B cell (primary cell): Measurements from ENCODE around the gene PIH1D1. TPM values are rescaled to one million over a fixed set of nuclear protein-coding genes. Genes with fewer than 3 reads are reported as not detected.

Experiments used
- ATAC-seq: fragments of 200-7000 bp; cut with Tn5 transposase; one replicate; pipeline ENCODE4 v1.10.0; 2021; ENCODE audit warnings: low read depth, mild to moderate bottlenecking, moderate number of reproducible peaks, moderate library complexity
- CTCF ChIA-PET: fragments of 350-600 bp; sonication (Branson Sonifier 250); formaldehyde crosslinking; loops from one replicate; lab custom pipeline; 2021; ENCODE audit warnings: antibody characterized with exemption, inconsistent platforms; lab: Charles Lee
- POLR2A ChIA-PET: fragments of 350-600 bp; sonication (Branson Sonifier 250); formaldehyde crosslinking; loops from one replicate; lab custom pipeline; 2021; ENCODE audit warnings: antibody characterized with exemption; lab: Charles Lee
- DNase-seq: peaks from one replicate; pipeline ENCODE4 v3.0.0; 2013
- H2AFZ ChIP-seq: 2 replicates; pipeline ENCODE4 v1.6.1; 2012; ENCODE audit warnings: mild to moderate bottlenecking, low read depth, low read length; ENCODE audit not compliant: insufficient read depth, poor library complexity, severe bottlenecking
- H3K27ac ChIP-seq, 2 donors: 1 replicate in 1 of 2; 2 replicates in 1 of 2; pipeline ENCODE4 v1.5.1; 2012 to 2013; ENCODE audit warnings: low read length in 2 of 2, mild to moderate bottlenecking in 2 of 2, moderate library complexity in 1 of 2
- H3K27me3 ChIP-seq, 4 experiments: fragments of 200-600 bp in 1 of 4; sonication (generic) in 1 of 4; replicated peaks in 1 of 4; 1 replicate in 2 of 4; 2 replicates in 2 of 4; pipeline versions ENCODE4 v1.6.1 to v1.7.0; 2013 to 2016; ENCODE audit warnings: low read length in 3 of 4, mild to moderate bottlenecking in 2 of 4, mixed read lengths in 1 of 4, moderate library complexity in 1 of 4; ENCODE audit not compliant: insufficient read depth in 4 of 4, control insufficient read depth in 3 of 4; ENCODE audit errors: control extremely low read depth in 1 of 4
- H3K36me3 ChIP-seq, 2 experiments: replicated peaks in 1 of 2; 1 replicate in 1 of 2; 2 replicates in 1 of 2; pipeline versions ENCODE4 v1.6.1 to v1.7.1; 2013; ENCODE audit warnings: low read length in 1 of 2; ENCODE audit not compliant: insufficient read depth in 2 of 2, control insufficient read depth in 1 of 2; ENCODE audit errors: control extremely low read depth in 1 of 2, extremely low read depth in 1 of 2
- H3K4me1 ChIP-seq, 2 donors: fragments of 200-600 bp in 1 of 2; sonication (generic) in 1 of 2; 1 replicate in 1 of 2; 2 replicates in 1 of 2; pipeline versions ENCODE4 v1.5.1 to v1.6.1; 2013 to 2017; ENCODE audit warnings: low read length in 2 of 2; ENCODE audit not compliant: control insufficient read depth in 2 of 2, insufficient read depth in 2 of 2
- H3K4me2 ChIP-seq: replicated peaks from 2 replicates; pipeline ENCODE3; 2012; ENCODE audit warnings: mild to moderate bottlenecking, low read depth, low read length; ENCODE audit not compliant: poor library complexity, severe bottlenecking
- H3K4me3 ChIP-seq, 5 experiments: fragments of 200-600 bp in 1 of 5; sonication (generic) in 1 of 5; 1 replicate in 3 of 5; 2 replicates in 2 of 5; pipeline versions ENCODE4 v1.5.1 to v1.7.0; 2011 to 2016; ENCODE audit warnings: low read length in 4 of 5, mild to moderate bottlenecking in 4 of 5, low read depth in 2 of 5, control low read depth in 1 of 5, moderate library complexity in 1 of 5; ENCODE audit not compliant: insufficient read depth in 1 of 5; ENCODE audit errors: control extremely low read depth in 1 of 5, extremely low read depth in 1 of 5
- H3K79me2 ChIP-seq: fragments of 200-600 bp; sonication (generic); one replicate; pipeline ENCODE4 v1.6.0; 2016; ENCODE audit warnings: low read length; ENCODE audit not compliant: control insufficient read depth, insufficient read depth
- H3K9ac ChIP-seq: fragments of 200-600 bp; sonication (generic); 2 replicates; pipeline ENCODE4 v1.6.1; 2017; ENCODE audit warnings: mild to moderate bottlenecking, low read length, moderate library complexity
- H3K9me3 ChIP-seq, 3 donors: one replicate each; pipeline versions ENCODE4 v1.6.1 to v1.7.1; 2013; ENCODE audit warnings: low read length in 2 of 3; ENCODE audit not compliant: control insufficient read depth in 2 of 3, insufficient read depth in 1 of 3; ENCODE audit errors: control extremely low read depth in 1 of 3
- H4K20me1 ChIP-seq: 2 replicates; pipeline ENCODE4 v1.6.0; 2012; ENCODE audit warnings: mild to moderate bottlenecking, low read length; ENCODE audit not compliant: insufficient read depth, control insufficient read depth, poor library complexity, severe bottlenecking
- H3K27ac Mint-ChIP-seq: one replicate; pipeline ENCODE4 v1.8.0; 2021; ENCODE audit warnings: mixed read lengths
- H3K27me3 Mint-ChIP-seq: one replicate; pipeline ENCODE4 v1.8.0; 2021; ENCODE audit warnings: mixed read lengths
- H3K4me1 Mint-ChIP-seq: one replicate; pipeline ENCODE4 v1.8.0; 2021; ENCODE audit warnings: mixed read lengths
- H3K4me3 Mint-ChIP-seq: one replicate; pipeline ENCODE4 v1.8.0; 2021; ENCODE audit warnings: mixed read lengths
- H3K9me3 Mint-ChIP-seq: one replicate; pipeline ENCODE4 v1.8.0; 2022; ENCODE audit warnings: mixed read lengths; ENCODE audit not compliant: insufficient read depth
- CTCF ChIP-seq: fragments of 200-600 bp; IDR thresholded peaks from one replicate; pipeline ENCODE4 v1.8.0; 2022; ENCODE audit warnings: antibody characterized with exemption, mild to moderate bottlenecking
- EZH2 ChIP-seq: IDR thresholded peaks from 2 replicates; pipeline ENCODE4 v1.6.1; 2012; ENCODE audit warnings: borderline replicate concordance, low read depth, mild to moderate bottlenecking, moderate library complexity, low read length; ENCODE audit not compliant: insufficient read depth, poor library complexity, severe bottlenecking
- WGBS: methylation state at CpG from one replicate; pipeline ENCODE4 v1.1.5; 2013; ENCODE audit warnings: missing lambda C conversion rate; ENCODE audit not compliant: insufficient coverage; 5-methylcytosine and 5-hydroxymethylcytosine counted together
- intact Hi-C: fragments of 100-400 bp; cut with micrococcal nuclease; formaldehyde crosslinking; loops from one replicate; pipeline ENCODE4 v1.10.0; 2022
- polyA plus RNA-seq: library from polyadenylated mRNA; depleted of rRNA; stranded (reverse); fragments of >200 nt; gene quantifications from 2 replicates; pipeline ENCODE4 v1.2.3, GENCODE V29; 2012
- total RNA-seq, 2 donors: library from RNA; stranded (reverse); fragments of 120-200 nt in 1 of 2; gene quantifications; 1 replicate in 1 of 2; 2 replicates in 1 of 2; pipeline versions ENCODE4 v1.2.3 to v1.2.4, GENCODE V29; 2013 to 2022

Gene PIH1D1
- total and polyA plus RNA-seq, 2 donors (not counting 1 experiment from before 2014, with no cell fraction given), result 158 to 184 TPM

- Histone ChIP-seq H3K4me3 (no peak overlapping the region), H3K9me3 (peaks cover 0 to 71% (median 4%) of the 10 kb centered on the region in 3 donors), H3K27me3 (peaks cover 0 to 99% (median 64%) of the 10 kb centered on the region in 4 experiments), H2AFZ (peak overlapping the region; percentile 33), H3K27ac (no peak overlapping the region), H3K79me2 (no peaks in the 10 kb centered on the region), H4K20me1 (no peaks in the 10 kb centered on the region), H3K4me1 (peaks cover 51 to 54% of the 10 kb centered on the region in 2 donors), H3K9ac (no peak overlapping the region), H3K36me3 (no peaks in the 10 kb centered on the region), H3K4me2 (peak overlapping the region; percentile 61)
- Mint-ChIP-seq H3K4me1 (peaks cover 52% of the 10 kb centered on the region), H3K9me3 (no peaks in the 10 kb centered on the region), H3K27me3 (peaks cover 72% of the 10 kb centered on the region), H3K4me3 (peak overlapping the region; percentile 18), H3K27ac (peak overlapping the region; percentile 56)
- WGBS, result 14% methylated on average over 63 of the region's 63 CpGs
- CTCF ChIA-PET, result interaction anchor here (0.5 to 1.3 kb wide), 3 partner anchors 12 to 211 kb away, joined by 3 to 5 read pairs (median 3); no protein-coding TSS in a partner anchor
- peak; percentile 55 for DNase-seq
- intact Hi-C loops, result no loop called here
- peak; percentile 64 for ATAC-seq
- TF ChIP-seq EZH2 (no peak), CTCF (no peak)
- POLR2A ChIA-PET, result interaction anchor here (0.6 kb wide), 2 partner anchors 48 to 106 kb away, joined by 5 to 6 read pairs; no protein-coding TSS in a partner anchor
Observed at GRCh38 chr19:49432141-49433073, 19.2 kb downstream of the PIH1D1 start.
